ENCODE data around the gene CD8A.

GRCh38 chr2:86776532-86776931, 14.2 kb downstream of the CD8A start:
- TF ChIP-seq POLR2AphosphoS5 (IDR thresholded peaks at IDR 0.05): no peak
- TF ChIP-seq, protein P1, sequence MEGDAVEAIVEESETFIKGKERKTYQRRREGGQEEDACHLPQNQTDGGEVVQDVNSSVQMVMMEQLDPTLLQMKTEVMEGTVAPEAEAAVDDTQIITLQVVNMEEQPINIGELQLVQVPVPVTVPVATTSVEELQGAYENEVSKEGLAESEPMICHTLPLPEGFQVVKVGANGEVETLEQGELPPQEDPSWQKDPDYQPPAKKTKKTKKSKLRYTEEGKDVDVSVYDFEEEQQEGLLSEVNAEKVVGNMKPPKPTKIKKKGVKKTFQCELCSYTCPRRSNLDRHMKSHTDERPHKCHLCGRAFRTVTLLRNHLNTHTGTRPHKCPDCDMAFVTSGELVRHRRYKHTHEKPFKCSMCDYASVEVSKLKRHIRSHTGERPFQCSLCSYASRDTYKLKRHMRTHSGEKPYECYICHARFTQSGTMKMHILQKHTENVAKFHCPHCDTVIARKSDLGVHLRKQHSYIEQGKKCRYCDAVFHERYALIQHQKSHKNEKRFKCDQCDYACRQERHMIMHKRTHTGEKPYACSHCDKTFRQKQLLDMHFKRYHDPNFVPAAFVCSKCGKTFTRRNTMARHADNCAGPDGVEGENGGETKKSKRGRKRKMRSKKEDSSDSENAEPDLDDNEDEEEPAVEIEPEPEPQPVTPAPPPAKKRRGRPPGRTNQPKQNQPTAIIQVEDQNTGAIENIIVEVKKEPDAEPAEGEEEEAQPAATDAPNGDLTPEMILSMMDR (IDR thresholded peaks at IDR 0.05): no peak

All from stomach (tissue), 4 donors.